CD4-positive, alpha-beta T cell treated with Interferon alpha-2 for 1 hour (primary cell): Measurements from ENCODE around the gene SLC43A1.
A peak's percentile ranks its signal among the peaks of the same experiment; 100 is the strongest.
"Not testable (repeated sequence)": the region's sequence is repeated elsewhere in the genome, so short reads cannot be mapped to it uniquely, and the experiment has no call there.

Source experiments
- DNase-seq, 2 donors: peaks; one replicate each; pipeline ENCODE4 v3.0.0-alpha.2; 2020 to 2022

SLC43A1 gene

DNA sequence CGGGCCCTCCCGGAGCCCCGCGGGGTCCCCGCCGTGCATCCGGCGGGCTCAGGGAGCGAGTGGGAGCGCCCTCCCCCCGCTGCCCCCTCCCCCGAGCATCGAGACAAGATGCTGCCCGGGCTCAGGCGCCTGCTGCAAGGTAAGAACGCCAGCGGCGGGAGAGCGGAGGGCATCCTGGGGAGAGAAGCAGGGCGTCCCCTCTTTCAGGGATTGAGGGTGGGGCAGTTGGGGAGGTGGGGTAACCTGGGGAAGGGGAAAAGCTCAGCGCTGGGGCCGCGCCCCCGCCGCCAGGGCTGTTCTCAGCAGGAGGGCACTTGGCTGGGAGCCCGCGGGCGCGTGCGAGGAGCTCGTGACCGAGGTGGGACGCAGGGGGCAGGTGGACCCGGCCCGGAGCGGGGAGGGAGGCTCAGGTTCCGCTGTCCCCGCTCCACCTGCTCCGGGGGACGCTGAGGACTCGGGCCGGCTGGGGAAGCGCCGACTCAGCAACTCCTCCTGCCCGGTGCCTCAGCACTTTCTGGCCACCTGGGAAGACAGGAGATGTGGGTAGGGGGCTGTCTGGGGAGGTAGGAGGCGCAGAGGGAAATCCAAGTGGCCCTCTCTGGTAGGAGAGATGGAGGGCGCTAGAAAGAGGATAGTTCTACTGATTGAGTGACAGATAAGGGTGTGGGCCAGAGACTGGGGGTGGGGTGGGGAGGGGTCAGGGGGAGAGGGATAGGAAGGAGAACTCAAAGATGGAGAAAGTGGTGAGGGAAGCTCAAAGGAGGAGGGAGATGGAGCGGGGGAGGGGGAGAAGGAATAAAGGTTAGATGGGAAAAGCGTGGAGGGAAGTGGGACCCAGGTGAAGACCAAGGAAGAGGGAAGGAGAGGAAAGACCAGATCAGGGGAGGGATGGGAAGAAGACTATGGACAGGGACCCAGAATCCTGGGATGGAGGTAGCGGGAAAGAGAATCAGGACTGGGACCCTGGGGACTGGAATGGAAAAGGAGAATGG lies 54.4 kb downstream of the SLC43A1 start:
- DNase-seq: no peak

DNA sequence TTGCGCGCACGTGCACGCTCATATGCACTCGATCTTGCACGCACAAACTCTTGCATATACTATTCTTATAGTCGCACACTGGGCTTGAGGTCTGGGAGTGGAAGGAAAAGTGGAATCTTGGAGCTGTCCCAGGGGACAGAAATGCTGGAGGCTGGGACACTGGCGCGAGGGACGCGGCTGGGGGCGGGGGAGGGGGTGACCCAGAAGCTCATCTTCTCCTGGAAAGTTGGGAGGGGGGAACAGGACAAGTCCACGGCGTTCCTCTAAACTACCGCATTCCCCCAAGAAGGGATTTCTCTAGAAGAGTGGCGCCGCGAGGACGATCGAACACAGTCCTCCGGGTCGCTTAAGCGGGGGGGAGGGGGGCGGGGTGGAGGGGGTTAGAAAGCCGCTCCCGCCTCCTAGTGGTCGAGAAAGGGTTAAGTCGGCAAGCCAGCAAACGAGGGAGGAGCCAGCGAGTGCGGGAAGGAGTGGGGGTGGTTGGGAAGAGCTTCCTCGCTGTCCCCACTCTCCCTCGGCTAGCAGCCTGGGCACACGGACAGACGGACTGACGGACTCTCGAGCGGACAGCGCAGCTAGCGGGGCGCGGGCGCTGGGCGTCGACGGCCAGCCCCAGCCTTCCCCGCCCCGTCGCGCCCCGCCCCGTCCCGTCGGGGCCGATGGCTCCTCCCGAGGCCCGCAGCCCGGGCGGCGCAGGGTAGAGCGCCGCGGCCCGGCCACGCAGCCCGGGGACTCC lies 55.3 kb downstream of the SLC43A1 start, which contains the start of gene RTN4RL2:
Gene RTN4RL2, plus strand, starts transcription at position 507 of the 736 bp plus-strand sequence. CDS start 338 bp downstream, outside the sequence.
- peak in 1 of 2 donors; percentile 32 for DNase-seq

DNA sequence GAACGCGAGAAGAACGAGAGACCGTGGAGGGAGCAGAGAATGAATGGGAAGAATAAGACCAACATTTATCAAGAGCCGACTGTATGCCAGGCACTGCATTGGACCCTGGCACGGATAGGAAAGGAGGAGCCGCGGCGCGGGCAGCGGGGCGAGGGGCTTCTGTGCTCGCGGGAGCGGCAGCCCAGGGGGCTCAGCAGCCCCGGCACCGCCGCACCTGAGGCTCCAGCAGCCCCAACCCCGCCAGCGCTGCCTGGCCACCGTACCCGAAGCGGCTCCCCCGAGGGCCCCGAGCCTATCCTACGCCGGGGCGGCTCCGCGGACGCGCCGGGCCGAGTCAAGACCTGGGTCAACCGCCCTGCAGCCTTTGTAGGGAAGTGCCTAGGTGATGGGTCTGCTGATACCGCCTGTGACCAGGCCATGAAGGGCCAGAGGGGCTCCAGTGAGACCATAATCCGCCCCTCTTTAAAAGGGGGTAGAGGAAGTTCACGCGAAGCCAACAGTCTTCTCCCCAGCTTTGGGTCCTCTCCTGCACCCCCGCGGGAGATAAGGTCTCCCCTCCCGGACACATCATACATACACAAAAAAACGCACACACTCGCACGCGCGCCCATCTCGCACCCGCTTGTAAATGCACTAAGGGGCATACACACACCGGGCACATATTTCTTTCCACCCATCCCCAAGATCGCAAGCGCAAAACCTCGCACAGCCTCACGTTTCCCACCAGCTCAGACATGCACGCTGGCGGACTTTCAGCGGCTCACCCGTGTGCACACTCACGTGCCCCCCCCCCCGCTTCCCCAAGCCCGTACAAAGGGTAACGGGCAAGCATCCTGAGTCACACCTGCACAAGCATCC lies 56.1 kb downstream of the SLC43A1 start:
- DNase-seq: peak in 1 of 2 donors; percentile 27

DNA sequence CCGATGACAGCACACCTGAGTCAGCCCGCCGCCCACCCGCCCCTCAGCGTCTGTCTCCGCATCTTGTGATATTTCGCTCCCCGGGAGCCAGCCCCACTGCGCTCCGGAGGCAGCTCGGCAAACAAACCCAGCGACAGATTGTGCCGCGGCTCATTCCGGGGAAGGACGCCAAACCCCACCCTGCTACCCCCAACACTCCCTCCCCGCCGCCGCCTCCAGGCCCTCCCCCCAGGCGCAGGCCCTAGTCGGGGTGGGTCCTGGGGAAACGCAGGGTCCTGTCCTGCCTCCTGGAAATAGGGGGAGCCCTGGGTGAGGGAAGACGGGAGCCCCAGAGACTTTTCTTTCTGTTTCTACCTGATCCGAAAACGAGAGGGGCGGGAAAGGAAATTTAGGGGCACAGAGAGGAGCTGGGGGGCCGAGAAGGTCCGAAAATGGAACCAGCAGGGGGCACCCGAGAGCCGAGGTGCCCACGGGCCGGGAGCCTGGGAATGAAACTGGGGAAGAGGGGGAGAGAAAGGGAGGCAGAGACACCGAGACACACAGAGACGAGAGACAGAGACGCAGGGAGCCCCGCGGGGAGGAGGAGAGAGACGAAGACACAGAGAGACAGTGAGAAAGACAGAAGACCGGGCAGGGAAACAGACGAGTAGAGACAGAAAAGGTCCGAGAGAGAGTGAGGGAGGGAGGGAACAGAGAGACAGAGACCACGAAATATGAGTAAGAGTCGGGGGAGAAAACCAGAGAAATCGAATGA lies 56.9 kb downstream of the SLC43A1 start:
- peak in 1 of 2 donors; percentile 54 for DNase-seq

DNA sequence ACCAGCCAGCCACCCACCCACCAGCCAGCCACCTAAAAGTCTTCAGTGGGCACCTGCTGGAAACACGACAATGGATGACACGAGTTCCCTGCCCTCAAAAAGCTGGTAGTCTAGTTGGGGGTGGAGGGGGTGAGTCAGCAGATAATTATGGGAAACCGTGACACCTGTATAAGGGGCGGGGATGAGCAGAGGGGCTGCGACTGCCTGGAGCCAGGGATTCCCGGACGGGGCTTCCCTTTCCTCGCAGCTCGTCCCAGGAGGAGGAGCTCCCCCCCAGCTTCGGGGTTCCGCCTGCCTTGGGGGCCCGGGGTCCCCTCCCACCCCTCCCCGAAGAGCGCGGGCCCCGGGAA lies 57.5 kb downstream of the SLC43A1 start:
- peak in 1 of 2 donors; percentile 19 for DNase-seq

DNA sequence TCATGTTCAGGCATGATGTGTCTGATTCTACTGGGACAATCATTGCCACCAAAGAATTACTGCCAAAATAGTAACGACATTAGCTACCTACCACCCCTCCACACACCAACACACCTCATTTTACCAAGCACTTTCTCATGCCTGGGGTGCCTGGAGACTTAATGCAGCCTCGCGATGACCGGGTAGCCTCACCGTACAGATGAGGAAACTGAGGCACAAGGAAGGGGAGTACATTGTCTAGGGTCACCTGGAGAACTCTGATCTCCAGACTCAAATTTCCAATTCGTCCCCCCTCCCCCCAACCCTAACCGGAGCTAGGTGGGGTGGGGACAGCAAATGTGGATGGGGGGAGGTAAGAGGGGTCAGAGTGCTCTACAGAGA lies 57.9 kb downstream of the SLC43A1 start:
- DNase-seq: no peak

DNA sequence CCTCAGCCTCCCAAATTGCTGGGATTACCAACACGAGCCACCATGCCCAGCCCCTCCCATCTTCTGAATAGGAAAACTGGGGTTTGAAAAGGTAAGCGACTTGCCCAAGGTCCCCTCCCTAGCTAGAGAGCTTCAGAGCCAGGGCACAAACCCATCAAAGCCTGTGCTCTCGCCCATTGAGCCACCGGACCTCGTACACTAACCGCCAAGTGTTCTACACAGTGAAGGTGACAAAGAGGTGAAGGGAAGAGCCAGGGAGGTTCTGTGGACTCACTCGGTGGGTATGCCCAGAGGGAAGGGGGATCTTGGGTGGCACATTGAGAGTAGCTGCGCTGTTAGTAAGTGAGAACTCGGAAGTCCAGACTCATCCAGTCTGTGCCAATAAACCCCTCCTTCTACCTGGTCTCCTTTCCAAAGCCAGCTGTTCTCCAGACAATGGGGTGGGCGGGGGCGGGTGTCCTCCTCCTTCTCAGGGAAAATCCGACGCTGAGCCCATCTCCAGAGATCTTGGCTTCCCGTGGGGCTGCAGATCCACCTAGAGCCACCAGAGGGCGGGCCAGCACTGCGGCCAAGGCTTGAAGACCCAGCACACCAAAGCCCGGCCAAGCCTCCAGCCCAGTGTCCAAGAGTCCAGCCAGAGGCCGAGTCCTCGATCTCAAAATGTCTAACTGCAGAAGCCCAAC lies 58.4 kb downstream of the SLC43A1 start:
- DNase-seq: peak; percentile 75 to 77

DNA sequence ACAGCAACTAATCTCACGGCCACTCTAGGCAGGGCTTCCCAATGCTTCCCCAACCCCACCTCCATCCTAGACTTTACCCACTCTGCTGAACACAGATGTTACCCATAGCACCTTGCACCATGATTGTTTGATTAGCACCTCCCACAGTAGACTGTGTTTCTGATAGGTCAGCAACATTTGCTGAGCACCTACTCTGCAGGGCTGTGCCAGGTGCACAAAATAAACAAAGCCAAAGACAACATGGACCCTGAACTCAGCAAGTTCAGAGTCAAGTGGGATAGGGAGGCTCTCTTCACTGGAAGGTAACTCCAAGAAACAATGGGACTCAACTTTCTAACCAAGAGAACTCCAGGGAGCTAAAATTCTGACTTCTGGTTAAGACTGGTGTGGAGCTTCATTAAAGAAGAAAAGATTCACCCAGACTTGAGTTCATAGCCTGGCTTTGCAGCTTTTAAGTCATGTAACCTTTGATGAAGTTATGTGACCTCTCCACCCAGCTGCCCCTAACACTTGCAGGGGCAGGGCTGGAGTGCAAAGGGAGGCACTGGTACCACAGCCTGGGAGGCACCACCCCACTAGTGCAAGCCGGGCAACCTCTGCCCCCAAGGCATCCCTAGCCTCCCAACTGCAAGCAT lies 61.8 kb downstream of the SLC43A1 start:
- no peak for DNase-seq

DNA sequence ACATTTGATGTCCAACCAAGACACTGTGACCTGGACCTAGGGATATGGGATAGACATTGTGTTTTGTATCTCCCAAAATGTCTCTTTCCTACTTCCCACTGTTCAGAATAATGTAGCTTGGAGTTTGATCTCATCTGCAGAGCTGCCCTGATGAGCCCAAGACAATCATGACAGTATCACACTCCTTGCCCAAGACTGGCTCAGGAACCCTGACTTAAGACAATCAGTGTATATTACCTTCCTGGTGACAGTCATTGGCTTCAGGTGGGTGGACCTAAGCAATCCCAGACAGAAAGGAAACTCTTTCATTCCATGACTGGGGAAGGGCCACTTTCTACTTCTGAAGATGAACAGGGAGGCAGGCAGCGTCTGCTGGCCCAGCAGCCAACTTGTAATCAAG lies 69.4 kb downstream of the SLC43A1 start:
- no peak for DNase-seq

DNA sequence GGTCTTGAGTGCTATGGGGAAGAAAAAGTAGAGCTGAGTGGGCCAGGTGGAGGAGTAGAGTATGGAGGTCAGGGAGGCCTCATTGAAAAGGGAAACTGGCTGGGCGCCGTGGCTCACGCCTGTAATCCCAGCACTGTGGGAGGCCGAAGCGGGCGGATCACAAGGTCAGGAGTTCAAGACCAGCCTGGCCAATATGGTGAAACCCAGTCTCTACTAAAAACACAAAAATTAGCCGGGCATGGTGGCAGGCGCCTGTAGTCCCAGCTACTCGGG lies 70.4 kb downstream of the SLC43A1 start:
- DNase-seq: not testable (repeated sequence)

DNA sequence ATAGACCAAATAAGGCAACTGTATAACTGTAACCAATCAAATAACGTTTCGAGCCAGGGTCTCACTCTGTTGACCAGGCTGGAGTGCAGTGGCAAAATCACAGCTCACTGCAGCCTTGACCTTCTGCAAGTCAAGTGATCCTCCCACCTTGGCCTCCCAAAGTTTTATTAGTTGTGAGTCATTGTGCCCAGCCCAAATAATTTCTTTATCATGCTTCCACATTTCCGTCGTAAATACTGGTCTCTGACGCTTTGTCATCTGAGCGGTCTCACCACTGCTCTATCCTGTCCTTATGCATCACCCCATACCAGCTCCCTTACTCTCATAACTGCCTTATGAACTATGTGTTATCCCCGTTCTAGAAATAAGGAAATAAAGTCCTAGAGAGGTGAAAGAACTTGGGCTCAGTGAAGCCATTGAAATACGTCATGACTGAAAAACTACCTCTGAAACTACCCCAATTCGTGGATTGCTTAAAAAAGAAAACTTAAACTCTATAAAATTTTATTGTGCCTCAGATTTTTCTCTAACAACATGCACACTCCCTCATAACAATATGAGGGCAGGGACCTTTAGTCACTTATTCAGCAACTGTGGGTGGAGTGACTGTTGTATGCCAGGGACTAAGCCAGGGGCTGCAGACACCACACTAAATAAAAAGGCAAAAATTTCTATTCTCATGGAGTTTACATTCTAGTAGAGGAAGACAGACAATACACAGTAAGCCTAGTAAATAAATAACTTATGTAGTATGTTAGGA lies 71.0 kb downstream of the SLC43A1 start:
- no peak for DNase-seq

DNA sequence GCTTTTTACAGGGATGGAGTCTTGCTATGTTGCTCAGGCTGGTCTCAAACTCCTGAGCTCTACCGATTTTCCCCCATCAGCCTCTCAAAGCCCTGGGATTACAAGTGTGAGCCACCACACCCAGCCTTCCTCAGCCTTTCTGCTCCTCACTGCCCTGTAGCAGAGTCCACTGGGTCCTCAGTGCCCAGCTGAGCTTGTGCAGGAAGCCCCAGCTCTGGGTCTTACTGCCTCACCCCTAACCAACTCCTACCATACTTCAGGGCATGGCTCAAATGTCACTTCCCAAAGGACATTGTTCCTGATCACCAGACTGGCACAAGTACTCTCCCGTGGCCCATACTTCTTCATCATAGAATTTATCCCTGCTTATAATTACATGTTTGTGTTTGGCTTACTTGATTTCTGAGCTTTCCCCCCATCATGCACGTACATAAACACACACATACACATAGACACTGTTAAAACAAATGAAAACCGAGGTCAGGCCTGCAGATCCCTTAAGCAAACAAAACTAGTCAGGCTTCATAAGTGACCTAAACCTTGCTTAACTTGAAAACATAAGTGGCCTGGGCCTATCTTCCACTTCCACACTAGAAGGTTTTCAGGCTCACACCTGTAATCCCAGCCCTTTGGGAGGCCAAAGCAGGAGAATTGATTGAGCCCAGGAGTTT lies 74.6 kb downstream of the SLC43A1 start:
- no peak for DNase-seq

DNA sequence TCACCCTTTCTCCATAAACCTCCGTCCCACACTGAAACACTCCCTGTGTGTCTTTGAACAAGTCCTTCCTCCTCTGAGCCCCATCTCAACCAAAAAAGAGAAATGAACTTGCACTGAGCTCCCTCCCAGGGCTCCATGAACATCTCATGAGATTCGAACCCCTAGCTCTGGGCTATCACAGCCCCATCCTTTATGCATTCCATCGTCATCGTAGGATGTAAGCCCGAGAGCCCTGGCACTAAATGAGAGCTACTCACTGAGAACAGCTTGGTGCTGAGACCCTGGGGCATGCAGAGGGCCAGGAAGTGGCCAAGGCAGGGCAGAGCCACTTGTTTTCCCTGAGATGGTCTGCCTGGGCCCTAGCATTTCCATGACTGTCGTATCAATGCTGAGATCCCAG lies 75.7 kb downstream of the SLC43A1 start:
- no peak for DNase-seq

DNA sequence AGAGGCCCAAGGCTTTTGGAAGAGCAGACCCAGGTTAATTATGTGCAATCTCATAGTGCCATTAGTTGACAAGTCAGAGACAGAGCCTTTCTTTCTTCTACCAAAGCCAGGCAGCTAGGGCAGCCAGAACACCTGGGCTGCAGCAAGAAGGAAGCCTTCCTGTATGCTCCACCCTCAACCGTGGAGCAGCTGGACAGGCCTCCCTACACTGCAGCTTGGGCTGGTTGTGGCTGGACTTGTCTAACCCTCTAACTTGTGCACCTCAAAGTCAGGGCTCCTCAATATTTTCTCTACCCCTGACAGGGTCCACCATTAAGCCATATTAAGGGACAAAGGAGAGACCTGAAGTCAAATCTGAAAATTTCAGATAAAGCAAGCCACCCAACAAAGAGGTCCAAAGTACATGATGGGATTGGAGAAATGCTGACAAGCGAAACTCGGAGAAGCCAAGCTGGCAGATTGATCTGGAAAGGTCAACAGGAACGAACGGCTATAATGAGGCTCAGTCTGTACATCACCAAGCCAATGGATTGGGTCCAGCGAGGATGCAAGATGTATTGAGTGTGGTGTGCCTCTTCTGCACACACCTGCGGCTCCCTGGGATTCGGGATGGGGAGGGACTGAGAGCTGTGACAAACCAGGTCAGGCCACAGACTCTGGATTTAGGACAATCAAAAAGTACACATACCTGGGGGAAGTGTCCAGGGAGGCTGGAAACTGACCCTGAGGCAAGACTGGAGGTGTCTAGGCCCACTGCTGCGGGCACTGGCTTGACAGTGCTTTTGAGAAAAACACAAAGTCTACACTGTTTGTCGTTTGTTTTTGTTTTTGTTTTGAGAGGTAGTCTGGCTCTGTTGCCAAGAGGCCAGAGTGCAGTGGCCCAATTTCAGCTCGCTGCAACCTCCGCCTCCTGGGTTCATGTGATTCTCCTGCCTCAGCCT lies 76.9 kb downstream of the SLC43A1 start:
- no peak for DNase-seq

DNA sequence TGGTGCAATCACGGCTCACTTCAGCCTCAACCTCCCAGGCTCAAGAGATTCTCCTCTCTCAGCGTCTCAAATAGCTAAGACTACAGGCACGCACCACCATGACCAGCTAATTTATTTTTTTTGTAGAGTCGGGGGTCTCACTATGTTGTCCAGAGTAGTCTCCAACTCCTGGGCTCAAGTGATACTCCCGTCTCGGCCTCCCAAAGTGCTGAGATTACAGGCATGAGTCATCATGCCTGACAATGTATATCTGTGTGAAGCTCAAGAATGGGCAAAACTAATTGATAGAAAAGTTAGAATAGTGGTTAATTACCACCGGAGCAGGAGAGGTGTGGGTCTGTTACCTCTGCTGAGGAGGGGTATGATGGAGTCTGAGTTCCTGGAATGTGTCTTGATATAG lies 79.5 kb downstream of the SLC43A1 start:
- DNase-seq: no peak

DNA sequence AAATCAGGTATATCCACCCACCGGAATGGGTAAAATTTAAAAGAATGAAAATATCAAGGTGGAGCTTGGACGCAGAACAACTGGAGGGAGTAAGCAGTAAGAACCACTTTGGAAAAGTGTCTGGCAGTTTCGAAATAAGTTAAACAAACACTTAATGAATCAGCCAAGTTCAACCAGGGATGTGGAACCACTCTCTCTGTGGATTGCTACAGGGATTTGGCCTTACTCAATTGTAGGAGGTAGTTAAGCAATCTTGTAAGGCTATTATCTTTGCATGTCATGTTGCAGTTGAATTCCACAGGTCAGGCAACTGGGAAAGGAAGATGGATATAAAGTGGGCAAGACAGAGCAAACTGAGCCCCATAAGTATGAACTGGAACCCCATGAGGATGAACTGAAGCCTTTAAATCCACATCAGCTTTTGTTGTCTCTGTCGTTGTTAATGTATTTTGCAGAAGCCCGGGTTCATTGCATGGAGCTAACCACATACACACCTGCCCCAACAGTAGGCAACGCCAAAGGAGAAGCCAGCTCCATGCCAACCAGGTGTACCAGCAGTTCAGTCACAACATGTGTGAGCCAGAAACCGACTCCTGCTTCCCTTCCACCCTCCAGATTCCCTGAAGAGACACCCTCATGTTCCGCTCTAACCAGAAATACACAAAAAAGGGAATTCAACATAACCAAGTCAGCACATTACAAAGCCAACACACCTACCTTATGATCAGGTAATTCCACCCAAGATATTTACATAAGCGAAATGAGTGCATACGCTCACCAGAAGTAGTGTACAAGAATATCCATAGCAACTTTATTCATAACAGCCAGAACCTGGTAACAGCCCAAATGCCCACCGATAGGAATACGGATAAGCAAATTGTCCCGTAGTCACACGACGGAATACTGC lies 80.6 kb downstream of the SLC43A1 start:
- no peak for DNase-seq
